ENCODE results near the gene IDUA. TPM values are rescaled to one million over a fixed set of nuclear protein-coding genes. Genes with fewer than 3 reads are reported as not detected.

The IDUA gene
- polyA plus RNA-seq, 1 donor (not counting 4 experiments of a cell fraction or from before 2014, with no cell fraction given): 1.2 TPM

GRCh38 chr4:988726-989721 lies 2.2 kb downstream of the IDUA start:
- FAIRE-seq: no peak
- TF ChIP-seq EZH2 (IDR thresholded peaks at IDR 0.05; ENCODE audit: low read length): no peak
- TF ChIP-seq, protein P1, sequence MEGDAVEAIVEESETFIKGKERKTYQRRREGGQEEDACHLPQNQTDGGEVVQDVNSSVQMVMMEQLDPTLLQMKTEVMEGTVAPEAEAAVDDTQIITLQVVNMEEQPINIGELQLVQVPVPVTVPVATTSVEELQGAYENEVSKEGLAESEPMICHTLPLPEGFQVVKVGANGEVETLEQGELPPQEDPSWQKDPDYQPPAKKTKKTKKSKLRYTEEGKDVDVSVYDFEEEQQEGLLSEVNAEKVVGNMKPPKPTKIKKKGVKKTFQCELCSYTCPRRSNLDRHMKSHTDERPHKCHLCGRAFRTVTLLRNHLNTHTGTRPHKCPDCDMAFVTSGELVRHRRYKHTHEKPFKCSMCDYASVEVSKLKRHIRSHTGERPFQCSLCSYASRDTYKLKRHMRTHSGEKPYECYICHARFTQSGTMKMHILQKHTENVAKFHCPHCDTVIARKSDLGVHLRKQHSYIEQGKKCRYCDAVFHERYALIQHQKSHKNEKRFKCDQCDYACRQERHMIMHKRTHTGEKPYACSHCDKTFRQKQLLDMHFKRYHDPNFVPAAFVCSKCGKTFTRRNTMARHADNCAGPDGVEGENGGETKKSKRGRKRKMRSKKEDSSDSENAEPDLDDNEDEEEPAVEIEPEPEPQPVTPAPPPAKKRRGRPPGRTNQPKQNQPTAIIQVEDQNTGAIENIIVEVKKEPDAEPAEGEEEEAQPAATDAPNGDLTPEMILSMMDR (optimal IDR thresholded peaks at IDR 0.05 in 1 of 3, IDR thresholded peaks at IDR 0.05 in 1 of 3, conservative IDR thresholded peaks at IDR 0.05 in 1 of 3; ENCODE audit: extremely low read depth in 1 of 3, insufficient read depth in 2 of 3, low read length in 3 of 3): no peak
- Histone ChIP-seq H3K4me1 (ENCODE audit: control insufficient read depth, extremely low read depth, insufficient read depth, low read length) (peaks cover 11% of the 10 kb centered on the region), H3K4me3 (ENCODE audit: control insufficient read depth in 2 of 3, extremely low read depth in 1 of 3, insufficient read depth in 2 of 3, low read depth in 1 of 3, low read length in 3 of 3) (no peak overlapping the region), H3K27me3 (ENCODE audit: control insufficient read depth, extremely low read depth, insufficient read depth, low read length) (no peaks in the 10 kb centered on the region), H3K9ac (ENCODE audit: control insufficient read depth, extremely low read depth, insufficient read depth, low read length) (no peak overlapping the region), H3K9me1 (ENCODE audit: control insufficient read depth, extremely low read depth, insufficient read depth, low read length) (no peaks in the 10 kb centered on the region), H2AFZ (ENCODE audit: control insufficient read depth, low read length) (no peak overlapping the region), H3K36me3 (ENCODE audit: control insufficient read depth in 2 of 2, extremely low read depth in 1 of 2, insufficient read depth in 2 of 2, low read length in 2 of 2) (no peaks in the 10 kb centered on the region), H3K79me2 (ENCODE audit: control insufficient read depth, insufficient read depth, low read length) (no peaks in the 10 kb centered on the region), H3K4me2 (ENCODE audit: control insufficient read depth, extremely low read depth, insufficient read depth, low read depth, low read length) (no peak overlapping the region), H3K27ac (ENCODE audit: control insufficient read depth, insufficient read depth, low read length) (no peak overlapping the region), H3K9me3 (ENCODE audit: control insufficient read depth, low read depth, low read length) (no peaks in the 10 kb centered on the region), H4K20me1 (ENCODE audit: control insufficient read depth, extremely low read depth, insufficient read depth, low read length) (no peaks in the 10 kb centered on the region)
- no peak for DNase-seq (ENCODE audit: low read depth, low spot score)
- dilution Hi-C loops (cut with MboI; ENCODE audit: extremely low pct_ligation_motif_present, low sequenced_read_pairs): no loop called here

- no peak for FAIRE-seq
- H2AFZ ChIP-seq (ENCODE audit: control insufficient read depth, low read length): no peak overlapping the region
- H3K9ac ChIP-seq (ENCODE audit: control insufficient read depth, extremely low read depth, insufficient read depth, low read length): no peak overlapping the region
- H3K27me3 ChIP-seq (ENCODE audit: control insufficient read depth, extremely low read depth, insufficient read depth, low read length): no peaks in the 10 kb centered on the region
- dilution Hi-C loops (cut with MboI; ENCODE audit: extremely low pct_ligation_motif_present, low sequenced_read_pairs): no loop called here
- no peaks in the 10 kb centered on the region for H3K9me3 ChIP-seq (ENCODE audit: control insufficient read depth, low read depth, low read length)
- no peak overlapping the region for H3K27ac ChIP-seq (ENCODE audit: control insufficient read depth, insufficient read depth, low read length)
- no peak overlapping the region for H3K4me3 ChIP-seq (ENCODE audit: control insufficient read depth in 2 of 3, extremely low read depth in 1 of 3, insufficient read depth in 2 of 3, low read depth in 1 of 3, low read length in 3 of 3)
- no peak for TF ChIP-seq EZH2 (IDR thresholded peaks at IDR 0.05; ENCODE audit: low read length)
- TF ChIP-seq, protein P1 (optimal IDR thresholded peaks at IDR 0.05 in 1 of 3, IDR thresholded peaks at IDR 0.05 in 1 of 3, conservative IDR thresholded peaks at IDR 0.05 in 1 of 3; ENCODE audit: extremely low read depth in 1 of 3, insufficient read depth in 2 of 3, low read length in 3 of 3): no peak
- H3K36me3 ChIP-seq (ENCODE audit: control insufficient read depth in 2 of 2, extremely low read depth in 1 of 2, insufficient read depth in 2 of 2, low read length in 2 of 2): no peaks in the 10 kb centered on the region
- no peak for DNase-seq (ENCODE audit: low read depth, low spot score)
- H3K4me2 ChIP-seq (ENCODE audit: control insufficient read depth, extremely low read depth, insufficient read depth, low read depth, low read length): no peak overlapping the region
- H3K79me2 ChIP-seq (ENCODE audit: control insufficient read depth, insufficient read depth, low read length): no peaks in the 10 kb centered on the region
- no peaks in the 10 kb centered on the region for H3K9me1 ChIP-seq (ENCODE audit: control insufficient read depth, extremely low read depth, insufficient read depth, low read length)
- peaks cover 11% of the 10 kb centered on the region for H3K4me1 ChIP-seq (ENCODE audit: control insufficient read depth, extremely low read depth, insufficient read depth, low read length)
- H4K20me1 ChIP-seq (ENCODE audit: control insufficient read depth, extremely low read depth, insufficient read depth, low read length): no peaks in the 10 kb centered on the region
Measured at GRCh38 chr4:989722-990471, 3.1 kb downstream of the IDUA start.
